ENCODE data around the gene UBE2H.
"Not testable (repeated sequence)": the region's sequence is repeated elsewhere in the genome, so short reads cannot be mapped to it uniquely, and the experiment has no call there.

UBE2H gene

GRCh38 chr7:129872054-129872453 is 80.7 kb downstream of the UBE2H start:
- DNase-seq (ENCODE audit: low read depth): no peak

GRCh38 chr7:129870668-129871067 is 82.1 kb downstream of the UBE2H start:
- no peak for DNase-seq (ENCODE audit: low read depth)

GRCh38 chr7:129866251-129866650 is 86.5 kb downstream of the UBE2H start:
- DNase-seq (ENCODE audit: low read depth): no peak

- no peak for DNase-seq (ENCODE audit: low read depth)
These were observed 86.9 kb downstream of the UBE2H start for GRCh38 chr7:129865925-129866201.

- no peak for DNase-seq (ENCODE audit: low read depth)
These were observed 87.5 kb downstream of the UBE2H start for GRCh38 chr7:129865093-129865924.

GRCh38 chr7:129864676-129865075 is 88.1 kb downstream of the UBE2H start:
- not testable (repeated sequence) for DNase-seq (ENCODE audit: low read depth)

GRCh38 chr7:129864042-129864441 is 88.7 kb downstream of the UBE2H start:
- no peak for DNase-seq (ENCODE audit: low read depth)

- DNase-seq (ENCODE audit: low read depth): no peak
These were observed 90.1 kb downstream of the UBE2H start for GRCh38 chr7:129862682-129863081.

- not testable (repeated sequence) for DNase-seq (ENCODE audit: low read depth)
These were observed 92.0 kb downstream of the UBE2H start for GRCh38 chr7:129860784-129861183.

- DNase-seq (ENCODE audit: low read depth): no peak
These were observed 93.6 kb downstream of the UBE2H start for GRCh38 chr7:129859183-129859582.

GRCh38 chr7:129858490-129858889 is 94.3 kb downstream of the UBE2H start:
- DNase-seq (ENCODE audit: low read depth): no peak

GRCh38 chr7:129857313-129857712 is 95.4 kb downstream of the UBE2H start:
- no peak for DNase-seq (ENCODE audit: low read depth)

GRCh38 chr7:129855935-129856717 is 96.6 kb downstream of the UBE2H start:
- no peak for DNase-seq (ENCODE audit: low read depth)

- no peak for DNase-seq (ENCODE audit: low read depth)
These were observed 97.5 kb downstream of the UBE2H start for GRCh38 chr7:129855234-129855673.

- DNase-seq (ENCODE audit: low read depth): no peak
These were observed 98.4 kb downstream of the UBE2H start for GRCh38 chr7:129854401-129854800.

- DNase-seq (ENCODE audit: low read depth): no peak
These were observed 99.0 kb downstream of the UBE2H start for GRCh38 chr7:129853661-129854268.

- DNase-seq (ENCODE audit: low read depth): no peak
These were observed 101.0 kb downstream of the UBE2H start for GRCh38 chr7:129851809-129852208.

- no peak for DNase-seq (ENCODE audit: low read depth)
These were observed 101.6 kb downstream of the UBE2H start for GRCh38 chr7:129851174-129851573.

GRCh38 chr7:129848436-129848835 is 104.3 kb downstream of the UBE2H start:
- no peak for DNase-seq (ENCODE audit: low read depth)

GRCh38 chr7:129845972-129846327 is 106.8 kb downstream of the UBE2H start:
- no peak for DNase-seq (ENCODE audit: low read depth)

- no peak for DNase-seq (ENCODE audit: low read depth)
These were observed 107.4 kb downstream of the UBE2H start for GRCh38 chr7:129845178-129845971.
